Stimulated activated CD8-positive, alpha-beta memory T cell treated with anti-CD3 and anti-CD28 coated beads, Interleukin-15, amount 100 ng/mL, for 24 hours (primary cell): Measurements from ENCODE around the gene COPS9.

ENCODE experiments used
- DNase-seq: peaks from one replicate; pipeline ENCODE4 v3.0.0-alpha.2; 2020; ENCODE audit warnings: low read depth

COPS9 gene

GRCh38 chr2:240134466-240134865, 1.6 kb downstream of the COPS9 start:
- DNase-seq = no peak

GRCh38 chr2:240133401-240133800, 2.7 kb downstream of the COPS9 start:
- DNase-seq = no peak

DNA sequence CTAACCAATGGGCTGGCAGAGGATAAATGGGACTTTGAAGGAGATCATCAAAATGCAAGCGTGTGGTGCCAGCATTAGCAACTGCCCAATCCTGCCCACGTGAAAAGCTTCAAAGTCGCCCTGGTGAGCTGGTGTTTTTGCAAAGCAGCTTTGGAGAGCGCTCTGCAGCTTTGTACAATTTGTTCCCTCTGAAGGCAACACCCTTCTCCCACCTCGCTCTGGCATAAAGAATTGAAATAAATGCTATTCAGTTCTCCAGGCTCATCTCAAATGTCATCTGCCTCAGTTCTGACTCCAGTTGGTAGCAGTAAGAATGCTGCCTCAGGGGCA, 3.5 kb downstream of the COPS9 start:
- no peak for DNase-seq

DNA sequence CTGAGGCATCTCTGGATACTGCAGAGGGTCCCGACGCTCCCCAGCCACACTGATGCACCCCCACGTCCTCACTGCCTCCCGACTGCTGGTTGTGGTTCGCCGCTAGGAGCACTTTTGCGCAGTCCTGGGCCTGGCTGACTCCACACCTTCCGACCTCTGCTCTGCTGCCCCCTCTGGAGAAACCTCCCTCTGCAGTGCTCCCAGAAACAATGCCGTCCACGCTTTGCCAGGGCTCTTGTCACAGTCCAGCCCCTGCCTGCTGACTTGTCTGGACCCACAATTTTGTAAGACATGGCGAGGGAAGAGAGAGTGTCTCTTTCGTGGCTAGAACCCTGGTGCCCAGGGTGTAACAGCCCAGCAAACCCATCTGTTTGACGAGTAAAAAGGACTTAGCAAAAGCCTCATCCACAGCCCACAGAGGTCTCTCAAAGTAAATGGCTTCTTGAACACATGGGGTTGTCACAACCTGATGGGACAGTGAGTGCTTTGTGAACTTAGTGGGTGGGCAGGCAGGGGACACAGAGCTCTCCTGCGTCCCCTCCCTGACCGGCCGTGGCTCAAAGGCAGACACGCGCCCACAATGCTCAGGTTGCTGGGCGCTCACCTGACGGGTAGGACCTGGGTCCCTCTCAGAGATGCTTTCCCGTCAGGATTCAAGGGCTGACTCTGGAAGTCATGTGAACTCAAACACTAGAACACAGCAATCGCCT, 4.0 kb downstream of the COPS9 start:
- no peak for DNase-seq

GRCh38 chr2:240131296-240131695, 4.8 kb downstream of the COPS9 start:
- DNase-seq = no peak

DNA sequence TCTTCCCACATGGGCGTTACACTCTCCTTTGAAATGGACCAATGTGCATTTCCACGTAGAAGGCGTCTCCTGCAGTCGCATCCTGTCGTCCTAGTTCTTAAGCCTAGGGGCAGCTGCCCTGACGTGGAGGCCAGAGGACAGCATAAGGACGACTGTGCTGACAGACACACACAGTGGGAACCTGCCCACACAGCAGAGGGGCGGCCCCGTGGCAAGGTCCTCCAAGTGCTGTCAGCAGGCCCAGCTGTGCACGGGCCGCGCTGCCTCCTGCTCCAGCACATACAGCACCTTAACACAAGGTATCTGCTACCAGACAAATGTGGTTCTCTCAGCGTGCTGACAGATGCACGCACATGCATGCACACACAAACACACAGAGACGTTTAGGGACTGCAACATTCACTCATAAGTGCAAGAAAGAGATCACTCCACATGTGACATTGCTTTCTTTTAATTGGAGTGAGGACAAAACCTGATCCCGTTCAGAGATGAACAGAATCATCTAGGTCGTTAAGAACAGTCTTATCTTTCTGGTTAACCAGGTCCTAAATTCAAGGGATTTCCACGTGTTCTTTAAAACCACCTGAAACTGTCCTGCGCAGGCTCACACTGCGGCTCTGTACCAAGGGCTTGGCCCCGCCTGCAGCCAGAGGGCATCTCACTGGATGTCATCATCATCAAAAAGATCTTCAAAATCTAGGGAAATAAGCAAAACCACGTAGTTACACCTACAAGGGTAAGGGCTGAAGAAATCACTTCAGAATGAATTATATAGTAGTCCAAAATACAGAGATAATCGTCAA, 5.5 kb downstream of the COPS9 start:
- DNase-seq = no peak

DNA sequence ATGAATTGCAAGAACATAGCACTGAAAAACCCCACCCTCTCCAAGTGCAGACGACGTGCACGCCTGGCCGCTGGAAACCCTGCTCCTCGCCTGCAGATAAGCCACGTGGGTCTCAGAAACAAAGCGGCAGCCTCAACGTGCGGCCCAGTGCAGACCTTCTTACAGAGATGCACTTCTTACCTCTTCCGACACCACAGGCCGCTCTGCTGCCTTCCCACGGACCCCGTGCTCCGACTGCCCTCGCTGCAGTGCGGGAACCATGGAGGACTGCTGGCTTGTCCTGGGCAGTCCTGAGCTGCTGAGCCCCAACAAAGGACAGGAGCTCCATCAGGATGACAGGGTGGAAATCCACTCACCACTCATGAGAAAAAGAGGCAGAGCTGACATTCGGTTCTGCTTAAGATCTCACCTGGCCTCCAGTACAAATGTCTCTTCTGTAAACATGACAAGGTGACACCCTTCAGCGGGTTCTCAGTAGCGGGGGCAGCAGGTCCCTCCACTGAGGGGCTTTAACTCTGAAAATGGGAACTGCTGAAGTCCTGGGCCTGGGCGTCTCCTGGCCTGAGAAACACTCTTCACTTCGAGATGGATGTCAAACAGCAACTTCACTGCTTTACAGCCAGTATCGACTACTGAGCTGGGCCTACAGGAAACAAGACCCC, 6.2 kb downstream of the COPS9 start:
- no peak for DNase-seq

GRCh38 chr2:240129311-240129710, 6.8 kb downstream of the COPS9 start:
- no peak for DNase-seq

GRCh38 chr2:240128608-240129145, 7.4 kb downstream of the COPS9 start:
- DNase-seq = no peak

DNA sequence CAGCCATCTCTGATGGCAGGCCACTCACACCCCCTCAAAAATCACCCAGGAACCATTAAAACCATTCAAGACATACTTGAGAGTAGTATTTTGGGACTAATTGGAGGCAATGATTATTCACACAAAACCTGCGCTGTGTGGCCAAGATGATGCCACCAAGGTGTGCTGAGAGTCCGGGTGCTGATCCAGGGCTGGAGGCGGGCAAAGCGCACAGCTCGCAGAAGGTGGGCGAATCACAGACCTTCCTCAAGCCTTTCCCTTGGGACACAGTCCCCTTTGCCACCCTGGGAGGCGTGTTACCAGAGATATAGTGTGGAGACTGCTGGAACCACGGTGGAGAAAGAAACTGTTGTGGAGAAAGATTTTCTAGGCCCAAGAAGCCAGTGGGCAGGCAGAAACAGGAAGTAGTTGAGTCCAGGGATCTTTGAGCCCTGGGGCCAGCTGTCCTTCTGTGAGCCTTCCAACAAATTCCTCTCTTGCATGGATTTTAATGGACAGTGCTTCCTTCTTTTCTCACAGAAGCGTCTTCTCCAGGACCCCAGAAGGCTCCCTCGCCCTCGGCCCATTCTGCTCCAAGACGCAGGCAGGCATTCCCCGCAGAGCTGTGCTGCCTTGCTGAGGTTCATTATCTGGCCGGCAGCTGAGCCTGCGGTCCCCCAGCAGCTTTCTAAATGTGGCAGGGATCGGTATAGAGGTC, 8.0 kb downstream of the COPS9 start:
- DNase-seq = no peak

DNA sequence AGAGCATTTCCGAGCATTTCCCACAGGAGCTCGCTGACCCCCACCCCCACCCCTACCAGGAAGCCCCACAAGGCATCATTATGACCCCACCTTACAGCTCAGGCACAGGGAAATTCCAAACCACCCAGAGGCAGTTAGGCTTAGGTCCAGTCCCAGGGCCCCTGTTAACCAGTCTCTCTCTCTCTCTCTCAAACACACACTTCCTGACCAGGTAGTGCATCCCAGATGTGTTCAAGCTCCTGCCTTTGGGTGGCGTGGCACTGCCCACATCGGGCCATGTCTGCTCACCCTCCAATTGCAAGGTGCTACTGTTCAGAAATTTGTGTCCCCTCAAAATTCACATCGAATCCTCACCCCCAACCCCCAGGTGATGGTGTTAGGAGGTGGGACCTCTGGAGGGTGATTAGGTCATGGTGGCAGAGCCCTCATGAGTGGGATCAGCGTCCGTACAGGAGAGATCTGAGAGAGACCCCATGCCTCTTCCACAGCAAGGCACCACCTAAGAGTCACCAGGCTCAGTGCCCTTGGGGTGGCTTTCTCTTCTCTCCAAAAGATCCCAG, 8.8 kb downstream of the COPS9 start:
- DNase-seq = no peak

DNA sequence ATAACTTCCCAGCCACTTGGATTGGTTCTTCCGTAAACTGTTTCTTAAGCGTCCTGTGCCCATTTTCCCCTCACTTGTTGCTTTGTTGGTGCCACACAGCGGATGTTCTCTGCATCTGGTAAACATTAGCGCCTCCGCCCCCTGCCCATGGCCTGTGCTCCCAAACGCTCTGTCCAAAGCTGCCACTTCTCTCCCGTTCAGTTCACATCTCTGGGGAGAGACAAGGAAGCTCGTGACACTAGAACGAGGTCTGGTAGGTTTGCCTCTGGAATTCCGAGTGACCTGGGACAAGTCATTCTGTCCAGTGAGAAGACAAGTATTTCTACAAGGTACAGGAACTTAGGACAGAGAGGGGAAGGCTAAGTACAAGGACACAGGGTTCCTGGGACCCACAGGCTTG, 9.4 kb downstream of the COPS9 start:
- no peak for DNase-seq

- no peak for DNase-seq
These were observed 10.4 kb downstream of the COPS9 start for GRCh38 chr2:240125742-240126141.

DNA sequence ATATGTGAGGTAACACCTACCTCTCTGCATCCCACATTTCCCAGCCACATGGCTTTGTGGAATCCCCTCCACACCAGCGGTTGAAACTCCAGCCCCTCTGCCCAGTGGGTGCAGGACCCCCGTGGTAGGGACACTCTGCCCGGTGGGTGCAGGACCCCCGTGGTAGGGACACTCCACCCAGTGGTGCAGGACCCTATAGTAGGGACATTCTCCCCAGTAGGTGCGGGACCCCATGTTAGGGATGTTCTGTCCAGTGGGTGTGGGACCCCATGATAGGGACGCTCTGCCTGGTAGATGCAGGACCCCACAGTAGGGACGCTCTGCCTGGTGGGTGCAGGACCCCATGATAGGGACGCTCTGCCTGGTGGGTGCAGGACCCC, 11.5 kb downstream of the COPS9 start:
- no peak for DNase-seq

GRCh38 chr2:240123821-240124650, 12.1 kb downstream of the COPS9 start:
- DNase-seq = no peak

DNA sequence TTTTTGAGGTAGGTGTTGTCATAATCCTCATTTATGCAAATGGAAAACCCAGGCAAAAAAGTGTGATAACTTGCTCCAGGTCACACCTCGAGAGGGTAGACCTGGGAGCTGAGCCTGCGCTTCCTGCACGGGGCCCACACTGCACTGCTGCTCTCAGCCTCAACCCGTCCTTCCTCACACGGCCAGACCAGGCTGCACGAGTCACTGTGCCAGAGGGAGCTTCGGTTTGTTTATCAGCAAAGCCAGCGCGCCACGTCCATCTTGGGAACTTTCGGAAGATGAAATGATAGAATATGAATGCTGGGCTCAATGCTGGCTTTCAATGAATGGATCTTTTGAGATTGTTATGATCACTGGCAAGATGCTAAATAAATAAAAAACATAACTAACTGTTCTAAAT, 14.4 kb downstream of the COPS9 start:
- no peak for DNase-seq

- no peak for DNase-seq
These were observed 14.9 kb downstream of the COPS9 start for GRCh38 chr2:240121190-240121589.

- no peak for DNase-seq
These were observed 21.9 kb downstream of the COPS9 start for GRCh38 chr2:240114233-240114632.

GRCh38 chr2:240112914-240113690, 23.0 kb downstream of the COPS9 start:
- DNase-seq = no peak

DNA sequence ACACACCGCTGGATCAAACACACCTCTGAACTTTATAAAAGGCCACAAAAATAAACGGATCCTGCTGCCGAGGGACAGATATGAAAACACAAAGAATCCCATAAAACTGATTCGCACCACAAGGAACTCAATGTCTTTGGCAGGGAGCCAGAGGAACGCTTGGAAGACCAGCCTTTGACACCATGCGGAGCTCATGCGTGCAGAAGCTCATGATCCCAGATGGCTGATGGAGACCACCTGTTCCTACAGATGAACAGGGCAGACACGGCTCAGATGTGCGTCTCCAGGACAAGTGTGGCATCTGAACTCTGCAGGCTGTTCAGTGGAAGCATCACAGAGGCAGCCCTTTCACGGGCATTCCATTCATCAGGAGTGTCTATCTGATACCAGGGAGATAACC, 24.9 kb downstream of the COPS9 start:
- DNase-seq = no peak
